GM18867 (cell line): ENCODE measurements around the gene DDN.

Experiments
- ATAC-seq: cut with Tn5 transposase; IDR thresholded peaks from one replicate; pipeline ENCODE4 v1.9.1; 2021; ENCODE audit warnings: mild to moderate bottlenecking, moderate library complexity; ENCODE audit not compliant: unreplicated experiment

The DDN gene

GRCh38 chr12:48999371-49000131 lies at the start of gene DDN:
DDN (minus strand) TSS chr12:48999375; CDS start chr12:48999287, 88 bp downstream.
- peak; percentile 43 for ATAC-seq

- ATAC-seq = no peak
Observed at GRCh38 chr12:49048953-49049352, 49.8 kb upstream of the DDN start.

- ATAC-seq = no peak
Observed at GRCh38 chr12:49046129-49046895, 47.1 kb upstream of the DDN start.

- no peak for ATAC-seq
Observed at GRCh38 chr12:49044660-49045059, 45.5 kb upstream of the DDN start.

- no peak for ATAC-seq
Observed at GRCh38 chr12:49043856-49044258, 44.7 kb upstream of the DDN start.

- no peak for ATAC-seq
Observed at GRCh38 chr12:49043241-49043640, 44.1 kb upstream of the DDN start.

- ATAC-seq = no peak
Observed at GRCh38 chr12:49041881-49042484, 42.8 kb upstream of the DDN start.

- no peak for ATAC-seq
Observed at GRCh38 chr12:49041036-49041880, 42.1 kb upstream of the DDN start.

- no peak for ATAC-seq
Observed at GRCh38 chr12:49040364-49040855, 41.2 kb upstream of the DDN start.

- ATAC-seq = no peak
Observed at GRCh38 chr12:49039421-49040363, 40.5 kb upstream of the DDN start.

- ATAC-seq = no peak
Observed at GRCh38 chr12:49038291-49038955, 39.2 kb upstream of the DDN start.

GRCh38 chr12:49037947-49038237 lies 38.7 kb upstream of the DDN start:
- no peak for ATAC-seq

- ATAC-seq = no peak
Observed at GRCh38 chr12:49037111-49037946, 38.2 kb upstream of the DDN start.

- ATAC-seq = no peak
Observed at GRCh38 chr12:49036029-49036428, 36.9 kb upstream of the DDN start.

GRCh38 chr12:49034286-49034622 lies 35.1 kb upstream of the DDN start:
- ATAC-seq = no peak

GRCh38 chr12:49033611-49034285 lies 34.6 kb upstream of the DDN start:
- ATAC-seq = no peak

GRCh38 chr12:49032679-49033447 lies 33.7 kb upstream of the DDN start:
- no peak for ATAC-seq
